LoVo (cell line): ENCODE results near the gene KMT2D.

Experiments
- DNase-seq: peaks from one replicate; pipeline ENCODE4 v3.0.0-alpha.2; 2016; ENCODE audit warnings: low spot score

KMT2D gene

GRCh38 chr12:49018261-49019119, 42.1 kb downstream of the KMT2D start, which contains the start of gene PRKAG1:
Gene PRKAG1 (minus strand): TSS chr12:49018776. CDS start chr12:49018740, 36 bp downstream.
- DNase-seq = peak; percentile 98

- DNase-seq = no peak
These were observed 42.7 kb downstream of the KMT2D start for GRCh38 chr12:49017891-49018260.

GRCh38 chr12:49015196-49015595, 45.4 kb downstream of the KMT2D start:
- no peak for DNase-seq

- DNase-seq = no peak
These were observed 46.0 kb downstream of the KMT2D start for GRCh38 chr12:49014547-49014946.

- no peak for DNase-seq
These were observed 47.2 kb downstream of the KMT2D start for GRCh38 chr12:49013428-49013827.

GRCh38 chr12:49012739-49013138, 47.9 kb downstream of the KMT2D start:
- DNase-seq = no peak
